HepG2 (cell line): ENCODE measurements around the gene SOCS3. TPM values are rescaled to one million over a fixed set of nuclear protein-coding genes. Genes with fewer than 3 reads are reported as not detected.

Experiments used
- ATAC-seq: fragments of 200-7000 bp; cut with Tn5 transposase; 3 replicates; pipeline ENCODE4 v1.9.1; 2020; ENCODE audit warnings: mild to moderate bottlenecking, moderate library complexity
- BruUV-seq: library from RNA; stranded (reverse); fragments of 400-500 nt; replicated peaks from 2 replicates; lab custom pipeline; 2021; lab: Mats Ljungman, UMichigan
- CTCF ChIA-PET: fragments of 300-600 bp; formaldehyde crosslinking; extraction: SDS; loops from one replicate; lab custom pipeline; 2021; ENCODE audit warnings: low total read pairs, inconsistent platforms, low intra/inter-chr PET ratio; lab: Yijun Ruan, JAX
- POLR2A ChIA-PET: fragments of 350-600 bp; sonication (Branson Sonifier 250); formaldehyde crosslinking; loops from one replicate; lab custom pipeline; 2020; ENCODE audit warnings: antibody characterized with exemption, inconsistent platforms; lab: Yijun Ruan, JAX
- DNase-seq: peaks from one replicate; pipeline ENCODE4 v3.0.0-alpha.2; 2015; ENCODE audit warnings: low spot score
- FAIRE-seq: peaks from 3 replicates; lab custom pipeline; 2011; peaks lifted over from hg19 to GRCh38; lab: Jason Lieb, UNC
- H2AFZ ChIP-seq: one replicate; pipeline ENCODE4 v1.6.1; 2011; ENCODE audit warnings: low read length, inconsistent platforms
- H3K27ac ChIP-seq: fragments of 300-600 bp; 3 replicates; pipeline ENCODE4 v1.8.0; 2011; ENCODE audit warnings: mixed run types, mild to moderate bottlenecking, mixed read lengths, low read length, inconsistent platforms; ENCODE audit not compliant: insufficient read depth; ENCODE audit errors: extremely low read length
- H3K27me3 ChIP-seq, 2 experiments: fragments of 200-600 bp in 1 of 2; 2 replicates in 1 of 2; 3 replicates in 1 of 2; pipeline versions ENCODE4 v1.6.0 to v1.8.0; 2011; ENCODE audit warnings: low read length in 2 of 2, mild to moderate bottlenecking in 2 of 2, moderate library complexity in 2 of 2, inconsistent platforms in 1 of 2; ENCODE audit not compliant: insufficient read depth in 2 of 2, control insufficient read depth in 1 of 2
- H3K36me3 ChIP-seq, 2 experiments: fragments of 200-600 bp in 1 of 2; replicated peaks in 1 of 2; 2 replicates in 1 of 2; 3 replicates in 1 of 2; pipeline versions ENCODE4 v1.5.1 to v1.8.0; 2011; ENCODE audit warnings: low read length in 2 of 2, inconsistent platforms in 1 of 2; ENCODE audit not compliant: insufficient read depth in 2 of 2, control insufficient read depth in 1 of 2
- H3K4me1 ChIP-seq: 2 replicates; pipeline ENCODE4 v1.5.1; 2012; ENCODE audit warnings: low read length, inconsistent platforms; ENCODE audit not compliant: insufficient read depth
- H3K4me2 ChIP-seq: 2 replicates; pipeline ENCODE4 v1.6.0; 2011; ENCODE audit warnings: low read depth, low read length, inconsistent platforms
- H3K4me3 ChIP-seq, 3 experiments: fragments of 200-600 bp in 1 of 3; sonication (generic), shearing (Covaris generic) in 1 of 3; replicated peaks in 1 of 3; 2 replicates each; pipeline ENCODE4 v1.5.1; 2011 to 2016; ENCODE audit warnings: low read length in 3 of 3, inconsistent platforms in 2 of 3, low read depth in 2 of 3, mild to moderate bottlenecking in 2 of 3, control low read depth in 1 of 3, mixed read lengths in 1 of 3; ENCODE audit not compliant: insufficient read depth in 1 of 3
- H3K79me2 ChIP-seq: one replicate; pipeline ENCODE4 v1.6.1; 2011; ENCODE audit warnings: low read length, inconsistent platforms; ENCODE audit not compliant: insufficient read depth
- H3K9ac ChIP-seq: 2 replicates; pipeline ENCODE4 v1.6.0; 2011; ENCODE audit warnings: mild to moderate bottlenecking, low read depth, low read length, inconsistent platforms; ENCODE audit not compliant: insufficient read depth
- H3K9me3 ChIP-seq: 2 replicates; pipeline ENCODE4 v1.5.1; 2012; ENCODE audit warnings: mild to moderate bottlenecking, low read length
- H4K20me1 ChIP-seq: 2 replicates; pipeline ENCODE4 v1.6.0; 2011; ENCODE audit warnings: inconsistent platforms, mild to moderate bottlenecking, low read length, moderate library complexity; ENCODE audit not compliant: insufficient read depth
- AHR ChIP-seq: IDR thresholded peaks from 2 replicates; pipeline ENCODE4 v1.6.1; 2018; ENCODE audit warnings: missing genetic modification reagents, missing compliant biosample characterization
- CREM ChIP-seq, 2 experiments: sonication (generic) in 1 of 2; formaldehyde crosslinking in 1 of 2; IDR thresholded peaks; 2 replicates each; pipeline versions ENCODE4 v1.4.0 to v1.6.1; 2016 to 2020; ENCODE audit warnings: antibody characterized with exemption in 1 of 2, mild to moderate bottlenecking in 1 of 2, missing genetic modification reagents in 1 of 2
- DNMT3B ChIP-seq: conservative IDR thresholded peaks from 2 replicates; pipeline ENCODE4 v1.6.1; 2016; ENCODE audit warnings: missing biosample characterization, control low read depth
- PRPF4 ChIP-seq: fragments of 200-400 bp; formaldehyde crosslinking; IDR thresholded peaks from 2 replicates; pipeline ENCODE4 v1.6.1; 2016; ENCODE audit warnings: low read length, low read depth; ENCODE audit not compliant: poor library complexity, severe bottlenecking
- RNF2 ChIP-seq: fragments of 450-650 bp; conservative IDR thresholded peaks from 2 replicates; pipeline ENCODE4 v1.6.1; 2016; ENCODE audit warnings: low read depth
- WGBS: methylation state at CpG from one replicate; pipeline ENCODE4 v1.1.6; 2017; ENCODE audit warnings: low lambda C conversion rate; 5-methylcytosine and 5-hydroxymethylcytosine counted together
- in situ Hi-C: cut with HindIII; loops from 2 replicates; pipeline ENCODE4 v1.10.0; 2017; ENCODE audit warnings: low pct_unique_long_range_greater_than_20kb; ENCODE audit not compliant: extremely low pct_ligation_motif_present
- intact Hi-C: fragments of 100-400 bp; cut with micrococcal nuclease; formaldehyde crosslinking; loops from one replicate; pipeline ENCODE4 v1.10.0; 2022; ENCODE audit not compliant: unreplicated experiment
- polyA plus RNA-seq, 8 experiments: library from polyadenylated mRNA; depleted of rRNA in 3 of 8; stranded (reverse) in 7 of 8; unstranded in 1 of 8; fragments of >200 nt; fragmentation: Illumina TruSeq in 4 of 8; extraction: Trizol in 4 of 8; gene quantifications; 2 replicates each; pipeline versions ENCODE4 v1.2.1 to v1.2.3, GENCODE V29; 2011 to 2016; ENCODE audit warnings: low read depth in 4 of 8, missing spikeins in 1 of 8, mixed read lengths in 1 of 8; ENCODE audit not compliant: insufficient read depth in 1 of 8
- total RNA-seq, 5 experiments: library from RNA; depleted of rRNA; stranded (reverse); fragments of >200 nt; fragmentation: Illumina TruSeq; extraction: Trizol; gene quantifications; 2 replicates each; pipeline ENCODE4 v1.2.3, GENCODE V29; 2016; ENCODE audit warnings: low read depth in 1 of 5
- TF ChIP-seq, protein P1 (sequence below): sonication (generic); formaldehyde crosslinking; conservative IDR thresholded peaks from 2 replicates; pipeline ENCODE4 v1.8.1; 2023; ENCODE audit warnings: missing genetic modification reagents
- TF ChIP-seq, protein P2 (sequence below): IDR thresholded peaks from 2 replicates; pipeline ENCODE4 v1.6.1; 2016; ENCODE audit warnings: missing compliant biosample characterization, missing genetic modification reagents, borderline replicate concordance

Gene SOCS3
- total and polyA plus RNA-seq, 2 of the 13 experiments (the other 11 are each of a cell fraction or from before 2014, with no cell fraction given) = 0.77 to 2.4 TPM

DNA sequence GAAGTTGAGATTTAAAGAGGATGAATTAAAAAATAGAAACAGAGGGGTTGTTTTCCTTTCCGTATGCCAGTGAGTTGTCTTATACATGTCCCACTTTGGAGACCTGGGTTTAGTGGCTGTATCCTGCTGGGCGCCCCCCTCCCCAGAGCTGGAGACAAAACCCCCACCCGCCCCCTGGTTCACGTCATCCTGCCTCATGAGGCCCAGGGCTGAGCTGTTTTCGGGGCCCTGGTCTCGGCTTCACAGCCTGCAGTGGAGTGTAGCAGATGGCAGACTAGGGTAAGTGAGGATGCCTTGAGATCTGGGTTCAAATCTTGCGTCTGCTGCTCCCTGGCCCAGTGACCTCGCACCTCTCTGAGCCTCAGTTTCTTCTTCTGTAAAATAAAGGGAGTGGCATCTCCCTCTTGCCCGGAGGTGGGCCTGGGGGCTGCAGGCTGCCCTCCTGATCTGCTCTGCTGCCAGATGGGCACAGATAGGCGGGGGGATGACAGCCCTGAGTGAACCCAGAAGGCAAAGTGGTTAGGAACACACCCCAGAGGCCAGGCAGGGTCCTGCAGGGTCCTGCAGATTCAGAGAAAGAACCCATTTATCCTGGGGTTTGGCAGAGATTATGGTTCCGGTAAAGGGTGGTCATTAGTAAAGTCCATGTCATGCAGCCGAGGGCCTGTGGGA lies 45.1 kb downstream of the SOCS3 start:
- Histone ChIP-seq H3K9me3 (no peaks in the 10 kb centered on the region), H3K27ac (no peak overlapping the region), H3K4me3 (no peak overlapping the region; a peak in 1 of 6 replicates), H3K36me3 (no peaks in the 10 kb centered on the region), H3K79me2 (no peaks in the 10 kb centered on the region), H3K9ac (no peak overlapping the region), H3K4me1 (peaks cover 47% of the 10 kb centered on the region), H3K27me3 (peaks cover 34 to 80% of the 10 kb centered on the region in 2 experiments), H4K20me1 (no peaks in the 10 kb centered on the region), H2AFZ (no peak overlapping the region), H3K4me2 (peak overlapping the region; percentile 74)
- intact Hi-C loops = loop anchor here (10.0 kb wide), 2 partner anchors 60 kb away; partner anchors contain the start of gene PGS1
- in situ Hi-C loops = no loop called here
- no TSS peak for BruUV-seq
- ChIA-PET POLR2A (interaction anchor here (0.8 to 1.5 kb wide), 2 partner anchors 43 to 46 kb away, joined by 3 to 5 read pairs; no protein-coding TSS in a partner anchor), CTCF (no interaction called here)
- TF ChIP-seq, protein P1, sequence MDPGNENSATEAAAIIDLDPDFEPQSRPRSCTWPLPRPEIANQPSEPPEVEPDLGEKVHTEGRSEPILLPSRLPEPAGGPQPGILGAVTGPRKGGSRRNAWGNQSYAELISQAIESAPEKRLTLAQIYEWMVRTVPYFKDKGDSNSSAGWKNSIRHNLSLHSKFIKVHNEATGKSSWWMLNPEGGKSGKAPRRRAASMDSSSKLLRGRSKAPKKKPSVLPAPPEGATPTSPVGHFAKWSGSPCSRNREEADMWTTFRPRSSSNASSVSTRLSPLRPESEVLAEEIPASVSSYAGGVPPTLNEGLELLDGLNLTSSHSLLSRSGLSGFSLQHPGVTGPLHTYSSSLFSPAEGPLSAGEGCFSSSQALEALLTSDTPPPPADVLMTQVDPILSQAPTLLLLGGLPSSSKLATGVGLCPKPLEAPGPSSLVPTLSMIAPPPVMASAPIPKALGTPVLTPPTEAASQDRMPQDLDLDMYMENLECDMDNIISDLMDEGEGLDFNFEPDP (CRISPR knock-in tag) = 0 out of 2 replicates have a peak, but pooled peaks have one; percentile 71
- TF ChIP-seq, protein P2, sequence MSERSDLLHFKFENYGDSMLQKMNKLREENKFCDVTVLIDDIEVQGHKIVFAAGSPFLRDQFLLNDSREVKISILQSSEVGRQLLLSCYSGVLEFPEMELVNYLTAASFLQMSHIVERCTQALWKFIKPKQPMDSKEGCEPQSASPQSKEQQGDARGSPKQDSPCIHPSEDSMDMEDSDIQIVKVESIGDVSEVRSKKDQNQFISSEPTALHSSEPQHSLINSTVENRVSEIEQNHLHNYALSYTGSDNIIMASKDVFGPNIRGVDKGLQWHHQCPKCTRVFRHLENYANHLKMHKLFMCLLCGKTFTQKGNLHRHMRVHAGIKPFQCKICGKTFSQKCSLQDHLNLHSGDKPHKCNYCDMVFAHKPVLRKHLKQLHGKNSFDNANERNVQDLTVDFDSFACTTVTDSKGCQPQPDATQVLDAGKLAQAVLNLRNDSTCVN (CRISPR knock-in tag) = 0 out of 2 replicates have a peak, but pooled peaks have one; percentile 33
- 0 out of 2 replicates have a peak, but pooled peaks have one; percentile 2 for TF ChIP-seq DNMT3B (CRISPR knock-in tag)
- 0 out of 2 replicates have a peak, but pooled peaks have one; percentile 34 for TF ChIP-seq AHR (CRISPR knock-in tag)
- no peak for TF ChIP-seq CREM (IDR thresholded peaks at IDR 0.05)
- no peak for TF ChIP-seq CREM (CRISPR knock-in tag; IDR thresholded peaks at IDR 0.05)
- TF ChIP-seq PRPF4 = no peak
- TF ChIP-seq RNF2 = no peak
- WGBS = 31% methylated on average over 12 of the region's 12 CpGs
- FAIRE-seq (no peak), ATAC-seq (no peak), DNase-seq (no peak)
